ENCODE results near the gene ELP4.

DNA sequence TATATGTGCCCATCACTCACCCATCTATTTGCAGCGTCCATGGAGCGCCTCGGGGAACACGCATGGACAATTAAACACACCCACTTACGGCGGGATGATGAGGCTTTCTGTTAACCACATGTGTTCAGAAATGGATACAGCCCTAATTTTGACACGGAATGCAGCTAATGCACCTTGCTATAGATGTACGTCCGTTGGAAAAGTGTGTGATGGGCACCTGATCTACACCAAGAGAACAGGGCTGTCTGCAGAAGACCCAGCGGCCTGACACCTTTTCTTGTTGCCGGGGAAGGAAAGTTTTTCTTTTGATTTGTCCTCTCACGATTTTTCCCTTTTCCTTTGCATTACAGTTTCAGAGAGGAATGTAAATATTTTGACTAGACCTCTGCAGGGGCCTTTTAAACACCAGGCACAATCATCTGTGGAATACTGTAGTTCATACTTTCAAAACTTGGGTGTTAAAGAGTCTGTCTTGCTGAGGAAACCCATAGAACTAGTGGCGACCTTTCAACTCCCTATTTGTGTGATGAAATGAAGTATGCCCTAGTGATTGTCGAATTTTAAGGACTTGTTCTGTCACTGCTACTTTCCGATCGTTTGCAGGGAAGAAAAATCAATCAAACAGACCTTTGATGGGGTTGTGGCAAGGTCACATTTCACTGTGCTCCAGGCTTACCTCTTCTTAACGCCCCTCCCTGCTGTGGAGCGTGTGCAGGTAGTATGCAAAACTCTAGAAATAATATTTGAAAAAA lies 318.1 kb downstream of the ELP4 start:
- TF ChIP-seq CTCF (conservative IDR thresholded peaks at IDR 0.05; ENCODE audit: low read depth, low read length): no peak
- no peak for TF ChIP-seq EZH2phosphoT487 (IDR thresholded peaks at IDR 0.05; ENCODE audit: borderline replicate concordance, low read length)

All from PC-3 (cell line).